ENCODE measurements around the gene RPS13.
A peak's percentile ranks its signal among the peaks of the same experiment; 100 is the strongest.
"Not testable (repeated sequence)": the region's sequence is repeated elsewhere in the genome, so short reads cannot be mapped to it uniquely, and the experiment has no call there.

RPS13 gene

DNA sequence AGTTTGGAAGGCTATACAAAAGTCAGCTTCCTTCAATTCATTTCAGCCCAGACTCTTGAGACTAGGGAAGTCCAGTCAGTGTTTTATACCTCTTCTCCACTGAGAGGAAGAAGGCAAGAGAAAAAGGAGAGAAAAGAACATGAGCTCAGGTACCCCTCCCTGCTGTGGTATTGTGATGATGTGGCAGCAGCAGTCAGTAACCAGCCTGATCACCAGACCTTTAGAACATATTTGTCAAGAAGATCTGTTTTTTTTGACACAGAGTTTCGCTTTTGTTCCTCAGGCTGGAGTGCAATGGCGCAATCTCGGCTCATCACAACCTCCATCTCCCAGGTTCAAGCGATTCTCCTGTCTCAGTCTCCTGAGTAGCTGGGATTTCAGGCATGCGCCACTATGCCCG is 21.2 kb upstream of the RPS13 start:
- TF ChIP-seq, protein P1, sequence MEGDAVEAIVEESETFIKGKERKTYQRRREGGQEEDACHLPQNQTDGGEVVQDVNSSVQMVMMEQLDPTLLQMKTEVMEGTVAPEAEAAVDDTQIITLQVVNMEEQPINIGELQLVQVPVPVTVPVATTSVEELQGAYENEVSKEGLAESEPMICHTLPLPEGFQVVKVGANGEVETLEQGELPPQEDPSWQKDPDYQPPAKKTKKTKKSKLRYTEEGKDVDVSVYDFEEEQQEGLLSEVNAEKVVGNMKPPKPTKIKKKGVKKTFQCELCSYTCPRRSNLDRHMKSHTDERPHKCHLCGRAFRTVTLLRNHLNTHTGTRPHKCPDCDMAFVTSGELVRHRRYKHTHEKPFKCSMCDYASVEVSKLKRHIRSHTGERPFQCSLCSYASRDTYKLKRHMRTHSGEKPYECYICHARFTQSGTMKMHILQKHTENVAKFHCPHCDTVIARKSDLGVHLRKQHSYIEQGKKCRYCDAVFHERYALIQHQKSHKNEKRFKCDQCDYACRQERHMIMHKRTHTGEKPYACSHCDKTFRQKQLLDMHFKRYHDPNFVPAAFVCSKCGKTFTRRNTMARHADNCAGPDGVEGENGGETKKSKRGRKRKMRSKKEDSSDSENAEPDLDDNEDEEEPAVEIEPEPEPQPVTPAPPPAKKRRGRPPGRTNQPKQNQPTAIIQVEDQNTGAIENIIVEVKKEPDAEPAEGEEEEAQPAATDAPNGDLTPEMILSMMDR (IDR thresholded peaks at IDR 0.05; ENCODE audit: low read depth, low read length): no peak
- H3K4me3 ChIP-seq (ENCODE audit: low read depth, low read length): no peak overlapping the region

DNA sequence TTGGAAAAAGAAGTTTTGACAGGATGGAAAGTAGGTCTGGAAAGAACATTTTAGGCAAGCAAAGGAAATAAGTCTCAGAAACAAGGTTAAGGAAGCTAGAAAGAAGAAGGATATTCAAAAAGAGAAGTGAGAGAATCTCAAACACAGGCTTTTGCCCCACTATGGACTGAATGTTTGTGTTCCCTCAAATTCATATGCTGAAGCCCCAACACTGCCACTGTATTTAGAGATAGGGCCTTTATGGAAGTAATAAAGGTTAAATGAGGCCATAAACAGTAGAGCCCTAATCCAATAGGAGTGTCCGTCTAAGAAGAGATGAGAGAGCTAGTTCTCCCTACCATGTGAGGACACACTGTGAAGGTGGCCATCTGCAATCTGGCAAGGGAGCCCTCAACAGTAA is 20.6 kb upstream of the RPS13 start:
- TF ChIP-seq, protein P1 (IDR thresholded peaks at IDR 0.05; ENCODE audit: low read depth, low read length): no peak
- no peak overlapping the region for H3K4me3 ChIP-seq (ENCODE audit: low read depth, low read length)

DNA sequence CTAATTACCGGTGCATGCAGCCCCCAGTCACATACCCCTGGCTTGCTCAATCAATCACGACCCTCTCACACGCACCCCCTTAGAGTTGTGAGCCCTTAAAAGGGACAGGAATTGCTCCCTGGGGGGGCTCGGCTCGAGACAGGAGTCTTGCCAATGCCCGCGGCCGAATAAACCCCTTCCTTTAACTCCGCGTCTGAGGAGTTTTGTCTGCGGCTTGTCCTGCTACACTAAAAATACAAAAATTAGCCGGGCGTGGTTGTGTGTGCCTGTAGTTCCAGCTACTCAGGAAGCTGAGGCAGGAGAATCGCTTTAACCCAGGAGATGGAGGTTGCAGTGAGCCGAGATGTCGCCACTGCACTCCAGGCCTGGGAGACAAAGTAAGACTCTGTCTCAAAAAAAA is 8.5 kb upstream of the RPS13 start:
- H3K4me3 ChIP-seq (ENCODE audit: low read depth, low read length): not testable (repeated sequence)

DNA sequence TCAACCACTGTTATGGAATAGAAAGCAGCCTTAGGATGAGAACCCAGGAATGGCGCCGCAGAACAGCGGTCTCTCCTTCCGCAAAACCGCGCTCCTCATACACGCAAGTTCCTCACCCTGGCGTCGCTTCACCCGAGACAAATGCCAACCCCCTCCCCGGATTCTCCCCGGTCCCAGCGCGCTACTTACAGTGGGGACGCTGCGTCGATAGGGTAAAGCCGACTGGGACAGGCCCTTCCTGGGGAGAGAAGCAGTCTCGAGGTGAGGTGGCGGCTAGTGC is 287 bp downstream of the RPS13 start:
- peak overlapping the region; percentile 86 for H3K4me3 ChIP-seq (ENCODE audit: low read depth, low read length)
- TF ChIP-seq, protein P1 (IDR thresholded peaks at IDR 0.05; ENCODE audit: low read depth, low read length): no peak

DNA sequence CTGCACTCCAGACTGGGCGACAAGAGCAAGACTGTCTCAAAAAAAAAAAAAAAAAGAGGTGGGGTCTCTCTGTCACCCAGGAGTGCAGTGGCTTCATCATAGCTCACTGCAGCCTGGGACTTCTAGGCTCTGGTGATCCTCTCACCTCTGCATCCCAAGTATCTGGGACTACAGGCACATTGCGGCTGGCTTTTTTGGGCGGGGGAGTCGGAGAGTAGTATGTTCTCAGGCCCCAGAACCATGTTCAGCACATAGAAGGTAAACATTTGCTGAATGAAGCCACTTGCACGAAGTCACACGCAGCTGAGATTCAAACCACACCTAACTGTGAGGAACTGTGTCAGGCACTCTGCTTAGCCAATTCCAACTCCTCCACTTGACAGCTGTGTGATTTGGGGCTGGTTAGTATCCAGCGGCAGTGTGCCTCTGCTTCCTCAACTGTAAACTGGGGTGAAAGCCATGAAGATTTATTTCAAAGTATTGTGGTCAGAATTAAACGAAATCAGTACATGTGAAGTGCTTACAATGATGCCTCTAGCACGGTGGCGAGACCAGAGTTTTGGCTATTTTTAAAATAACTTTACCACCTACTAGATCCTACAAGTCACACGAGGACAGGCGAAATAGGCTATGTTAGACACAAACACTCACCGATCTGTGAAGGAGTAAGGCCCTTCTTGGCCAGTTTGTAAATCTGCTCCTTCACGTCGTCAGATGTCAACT is 789 bp downstream of the RPS13 start:
- TF ChIP-seq, protein P1 (IDR thresholded peaks at IDR 0.05; ENCODE audit: low read depth, low read length): no peak
- peak overlapping the region; percentile 86 for H3K4me3 ChIP-seq (ENCODE audit: low read depth, low read length)

DNA sequence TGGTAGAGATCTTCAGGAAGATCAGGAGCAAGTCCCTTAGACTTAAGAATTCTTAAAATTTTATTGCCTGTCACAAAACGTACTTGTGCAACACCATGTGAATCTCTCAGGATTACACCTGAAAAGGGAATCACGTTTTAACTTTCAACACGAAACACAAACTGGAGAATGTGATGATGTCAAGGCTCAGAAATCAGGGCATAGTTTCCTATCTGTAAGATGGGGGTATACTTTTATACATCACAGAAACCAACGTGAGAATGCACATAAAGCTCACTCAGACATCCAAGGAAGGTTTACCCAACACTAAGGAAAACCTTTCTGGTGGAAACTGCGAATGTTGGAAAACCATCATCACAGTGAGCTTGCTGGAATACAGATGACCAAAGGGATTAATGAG is 2.0 kb downstream of the RPS13 start:
- TF ChIP-seq, protein P1 (IDR thresholded peaks at IDR 0.05; ENCODE audit: low read depth, low read length): no peak

DNA sequence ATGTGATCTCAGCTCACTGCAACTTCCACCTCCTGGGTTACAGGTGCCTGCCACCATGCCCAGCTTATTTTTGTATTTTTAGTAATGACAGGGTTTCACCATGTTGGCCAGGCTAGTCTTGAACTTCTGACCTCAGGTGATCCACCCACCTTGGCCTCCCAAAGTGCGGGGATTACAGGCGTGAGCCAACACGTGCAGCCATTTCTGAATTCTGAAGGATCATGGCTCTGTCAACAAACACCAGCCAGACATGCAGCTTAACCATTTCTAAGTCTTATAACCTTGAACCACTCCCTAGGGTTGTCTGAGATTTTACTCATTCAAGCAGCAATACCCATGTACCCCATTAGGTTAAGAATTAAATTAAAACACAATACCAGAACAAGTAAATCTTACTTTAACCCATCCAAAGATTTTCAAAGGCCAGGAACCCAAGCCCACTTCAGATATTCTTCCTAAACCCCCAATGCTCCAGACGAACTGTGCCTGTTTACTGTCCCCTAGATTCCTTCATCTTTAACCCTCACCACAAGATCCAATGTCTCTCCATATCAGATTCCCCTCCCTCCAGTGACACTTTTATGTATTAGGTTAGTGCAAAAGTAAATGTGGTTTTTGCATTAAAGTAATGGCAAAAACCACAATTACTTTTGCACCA is 4.0 kb downstream of the RPS13 start:
- H3K4me3 ChIP-seq (ENCODE audit: low read depth, low read length): no peak overlapping the region
- TF ChIP-seq, protein P1 (IDR thresholded peaks at IDR 0.05; ENCODE audit: low read depth, low read length): no peak

More for the DNA sequence above, 2.0 kb downstream of the RPS13 start:
- no peak overlapping the region for H3K4me3 ChIP-seq (ENCODE audit: low read depth, low read length)

DNA sequence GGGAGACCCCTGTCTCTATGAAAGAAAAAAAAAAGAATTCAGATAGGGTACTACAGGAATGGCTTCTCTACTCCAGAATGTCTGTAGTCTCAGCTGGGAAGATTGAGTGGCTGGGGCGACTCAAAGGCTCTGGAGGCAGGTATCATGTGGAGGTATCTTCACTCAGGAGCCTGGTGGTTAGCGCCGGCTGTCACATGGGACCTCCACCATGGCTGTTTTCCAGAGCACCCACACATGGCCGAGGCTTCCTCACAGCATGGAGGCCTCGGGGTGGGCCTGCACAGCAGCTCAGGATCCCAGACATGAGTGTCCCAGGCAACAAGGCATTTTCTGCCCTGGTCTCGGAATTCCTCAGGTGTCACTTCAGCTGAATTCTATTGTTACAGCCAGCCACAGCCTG is 10.1 kb downstream of the RPS13 start:
- no peak overlapping the region for H3K4me3 ChIP-seq (ENCODE audit: low read depth, low read length)
- TF ChIP-seq, protein P1 (IDR thresholded peaks at IDR 0.05; ENCODE audit: low read depth, low read length): no peak

Measured in WI38 (cell line).